ENCODE data around the gene KIR2DL3.
"Not testable (repeated sequence)": the region's sequence is repeated elsewhere in the genome, so short reads cannot be mapped to it uniquely, and the experiment has no call there.

Gene KIR2DL3

GRCh38 chr19:54727562-54727961 is 10.8 kb upstream of the KIR2DL3 start:
- no peak for TF ChIP-seq GATA1 (IDR thresholded peaks at IDR 0.05; ENCODE audit: low read depth, low read length)
- TF ChIP-seq POLR2A (IDR thresholded peaks at IDR 0.05; ENCODE audit: low read length), result no peak
- DNase-seq, result no peak

- TF ChIP-seq GATA1 (IDR thresholded peaks at IDR 0.05; ENCODE audit: low read depth, low read length), result no peak
- TF ChIP-seq POLR2A (IDR thresholded peaks at IDR 0.05; ENCODE audit: low read length), result no peak
- DNase-seq, result no peak
Measured at GRCh38 chr19:54728167-54728566, 10.1 kb upstream of the KIR2DL3 start.

GRCh38 chr19:54729416-54730188 is 8.7 kb upstream of the KIR2DL3 start:
- TF ChIP-seq POLR2A (IDR thresholded peaks at IDR 0.05; ENCODE audit: low read length), result no peak
- no peak for TF ChIP-seq GATA1 (IDR thresholded peaks at IDR 0.05; ENCODE audit: low read depth, low read length)
- DNase-seq, result no peak

GRCh38 chr19:54731191-54731590 is 7.1 kb upstream of the KIR2DL3 start:
- no peak for DNase-seq
- TF ChIP-seq POLR2A (IDR thresholded peaks at IDR 0.05; ENCODE audit: low read length) (no peak), GATA1 (IDR thresholded peaks at IDR 0.05; ENCODE audit: low read depth, low read length) (no peak)

- DNase-seq, result no peak
- TF ChIP-seq POLR2A (IDR thresholded peaks at IDR 0.05; ENCODE audit: low read length) (no peak), GATA1 (IDR thresholded peaks at IDR 0.05; ENCODE audit: low read depth, low read length) (no peak)
Measured at GRCh38 chr19:54738715-54739114, 402 bp downstream of the KIR2DL3 start.

- no peak for TF ChIP-seq POLR2A (IDR thresholded peaks at IDR 0.05; ENCODE audit: low read length)
- TF ChIP-seq GATA1 (IDR thresholded peaks at IDR 0.05; ENCODE audit: low read depth, low read length), result no peak
- no peak for DNase-seq
Measured at GRCh38 chr19:54739587-54740497, 1.5 kb downstream of the KIR2DL3 start.

GRCh38 chr19:54741950-54742349 is 3.6 kb downstream of the KIR2DL3 start:
- DNase-seq, result not testable (repeated sequence)

- DNase-seq, result not testable (repeated sequence)
Measured at GRCh38 chr19:54744080-54744479, 5.8 kb downstream of the KIR2DL3 start.

GRCh38 chr19:54747614-54748322 is 9.5 kb downstream of the KIR2DL3 start:
- DNase-seq, result not testable (repeated sequence)

- DNase-seq, result not testable (repeated sequence)
Measured at GRCh38 chr19:54750276-54750675, 12.0 kb downstream of the KIR2DL3 start.

GRCh38 chr19:54756204-54757110 is 18.1 kb downstream of the KIR2DL3 start:
- not testable (repeated sequence) for DNase-seq

GRCh38 chr19:54758577-54758976 is 20.3 kb downstream of the KIR2DL3 start:
- DNase-seq, result not testable (repeated sequence)

GRCh38 chr19:54764219-54764618 is 25.9 kb downstream of the KIR2DL3 start:
- not testable (repeated sequence) for DNase-seq

GRCh38 chr19:54766464-54766863 is 28.2 kb downstream of the KIR2DL3 start:
- DNase-seq, result not testable (repeated sequence)

GRCh38 chr19:54769646-54770045 is 31.3 kb downstream of the KIR2DL3 start, which contains the start of gene KIR2DL1:
Gene KIR2DL1, plus strand, starts transcription at chr19:54769793. Its CDS starts 58 bp downstream, at chr19:54769851.
- not testable (repeated sequence) for DNase-seq

GRCh38 chr19:54770511-54770910 is 32.2 kb downstream of the KIR2DL3 start:
- not testable (repeated sequence) for DNase-seq

- DNase-seq, result not testable (repeated sequence)
Measured at GRCh38 chr19:54771018-54771960, 33.0 kb downstream of the KIR2DL3 start.

GRCh38 chr19:54772666-54773065 is 34.4 kb downstream of the KIR2DL3 start:
- DNase-seq, result not testable (repeated sequence)

All from erythroblast (primary cell).